ENCODE data around the gene FFAR3. TPM values are rescaled to one million over a fixed set of nuclear protein-coding genes. Genes with fewer than 3 reads are reported as not detected.

FFAR3 gene
- polyA plus RNA-seq, 1 donor from 2014 or later, result not detected

DNA sequence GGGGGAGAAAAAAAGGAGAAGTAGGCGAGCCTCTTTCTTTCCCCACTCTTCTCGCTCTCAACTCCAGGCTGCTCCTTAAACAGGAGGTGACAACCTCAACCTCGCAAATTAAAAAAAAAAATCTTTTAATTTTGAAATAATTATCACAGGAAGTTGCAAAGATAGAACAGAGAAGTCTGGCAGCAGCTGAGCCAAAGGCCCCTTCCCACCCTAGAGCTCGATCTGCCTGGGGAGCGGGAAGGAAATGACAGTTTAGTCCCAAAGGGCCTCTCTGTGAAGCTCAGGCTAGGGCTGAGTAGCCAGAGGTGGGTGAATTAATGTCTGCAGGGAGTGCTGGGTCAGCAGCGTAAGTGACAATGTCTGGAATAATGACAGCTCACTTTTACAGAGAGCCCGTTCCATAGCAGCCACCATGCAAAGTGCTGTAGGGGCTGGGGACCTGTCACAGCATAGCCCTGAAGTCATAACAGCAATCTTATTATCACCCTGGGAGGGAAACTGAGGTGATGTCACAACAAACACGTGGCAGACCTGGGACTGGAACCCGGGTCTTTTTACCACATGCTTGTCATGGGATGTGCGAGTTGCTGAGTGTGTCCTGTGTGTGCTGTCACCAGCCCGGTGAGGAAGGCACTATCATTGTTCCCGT lies 38.1 kb upstream of the FFAR3 start:
- H3K4me1 Mint-ChIP-seq, result peaks cover 52 to 61% (median 58%) of the 10 kb centered on the region in 3 donors
- no peaks in the 10 kb centered on the region for H3K9me3 Mint-ChIP-seq
- peak overlapping the region; percentile 71 to 92 (median 80) for H3K4me3 Mint-ChIP-seq
- no peaks in the 10 kb centered on the region for H3K27me3 Mint-ChIP-seq
- peak overlapping the region; percentile 75 to 95 (median 76) for H3K27ac Mint-ChIP-seq
- H3K36me3 Mint-ChIP-seq, result no peaks in the 10 kb centered on the region

DNA sequence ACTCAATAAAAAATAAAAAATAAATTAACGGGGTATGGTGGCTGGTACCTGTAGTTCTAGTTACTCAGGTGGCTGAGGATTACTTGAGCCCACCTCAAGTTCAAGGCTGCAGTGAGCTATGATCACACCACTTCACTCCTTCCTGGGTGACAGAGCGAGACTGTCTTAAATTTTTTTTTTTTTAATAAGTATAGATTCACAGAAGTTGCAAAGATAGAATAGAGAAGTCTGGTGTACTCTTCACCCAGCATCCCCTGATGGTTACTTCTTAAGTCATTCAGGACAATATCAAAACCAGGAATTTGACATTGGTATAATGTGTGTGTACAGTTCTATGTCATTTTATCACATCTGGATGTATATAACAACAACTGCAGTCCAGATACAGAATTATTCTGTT lies 37.0 kb upstream of the FFAR3 start:
- Mint-ChIP-seq H3K4me3 (peak overlapping the region in 3 of 4 donors; percentile 55 to 73 (median 73)), H3K4me1 (peaks cover 48 to 66% (median 59%) of the 10 kb centered on the region in 3 donors), H3K27me3 (no peaks in the 10 kb centered on the region), H3K36me3 (no peaks in the 10 kb centered on the region), H3K27ac (peak overlapping the region in 2 of 3 donors; percentile 75 to 95), H3K9me3 (no peaks in the 10 kb centered on the region)

DNA sequence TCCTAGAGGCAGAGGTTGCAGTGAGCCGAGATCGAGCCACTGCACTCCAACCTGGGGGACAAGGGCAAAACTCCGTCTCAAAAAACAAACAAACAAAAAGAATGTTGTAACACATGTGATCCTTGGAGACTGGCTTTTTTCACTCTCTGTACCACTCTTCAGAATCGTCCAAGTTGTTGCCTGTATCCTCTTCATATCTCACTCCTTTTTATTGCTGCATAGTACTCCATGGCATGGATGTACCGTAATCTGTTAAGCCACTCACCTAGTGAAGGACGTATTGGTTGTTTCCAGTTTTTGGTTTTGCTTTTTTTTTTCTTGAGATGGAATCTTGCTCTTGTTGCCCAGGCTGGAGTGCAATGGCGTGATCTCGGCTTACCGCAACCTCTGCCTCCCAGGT lies 36.2 kb upstream of the FFAR3 start:
- Mint-ChIP-seq H3K4me1 (peaks cover 43 to 62% (median 59%) of the 10 kb centered on the region in 3 donors), H3K27me3 (no peaks in the 10 kb centered on the region), H3K27ac (peak overlapping the region in 1 of 3 donors; percentile 95), H3K36me3 (no peaks in the 10 kb centered on the region), H3K4me3 (peak overlapping the region in 2 of 4 donors; percentile 73 to 82), H3K9me3 (no peaks in the 10 kb centered on the region)

DNA sequence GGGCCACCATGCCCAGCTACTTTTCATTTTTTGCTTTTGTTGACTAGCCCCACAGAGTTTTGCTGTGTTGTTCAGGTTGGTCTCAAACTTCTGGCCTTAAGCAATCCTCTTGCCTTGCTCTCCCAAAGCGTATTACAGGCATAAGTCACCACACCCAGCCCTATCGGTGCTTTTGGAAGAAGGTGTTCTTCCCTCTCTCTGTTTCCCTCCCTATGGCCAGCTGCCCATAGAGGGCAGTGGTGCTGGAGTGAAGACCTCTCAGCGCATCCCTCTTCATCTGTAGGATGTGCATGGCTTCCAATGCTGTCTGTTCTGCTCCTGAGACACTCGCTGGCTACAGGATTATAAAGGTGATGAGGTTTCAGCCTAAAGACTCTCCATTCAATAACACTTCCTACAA lies 30.6 kb upstream of the FFAR3 start:
- peak overlapping the region in 2 of 3 donors; percentile 37 to 59 for H3K27ac Mint-ChIP-seq
- no peaks in the 10 kb centered on the region for H3K27me3 Mint-ChIP-seq
- no peaks in the 10 kb centered on the region for H3K9me3 Mint-ChIP-seq
- H3K4me1 Mint-ChIP-seq, result peaks cover 18 to 51% (median 31%) of the 10 kb centered on the region in 3 donors
- peaks cover 2% of the 10 kb centered on the region for H3K36me3 Mint-ChIP-seq
- peak overlapping the region; percentile 16 to 98 (median 61) for H3K4me3 Mint-ChIP-seq

DNA sequence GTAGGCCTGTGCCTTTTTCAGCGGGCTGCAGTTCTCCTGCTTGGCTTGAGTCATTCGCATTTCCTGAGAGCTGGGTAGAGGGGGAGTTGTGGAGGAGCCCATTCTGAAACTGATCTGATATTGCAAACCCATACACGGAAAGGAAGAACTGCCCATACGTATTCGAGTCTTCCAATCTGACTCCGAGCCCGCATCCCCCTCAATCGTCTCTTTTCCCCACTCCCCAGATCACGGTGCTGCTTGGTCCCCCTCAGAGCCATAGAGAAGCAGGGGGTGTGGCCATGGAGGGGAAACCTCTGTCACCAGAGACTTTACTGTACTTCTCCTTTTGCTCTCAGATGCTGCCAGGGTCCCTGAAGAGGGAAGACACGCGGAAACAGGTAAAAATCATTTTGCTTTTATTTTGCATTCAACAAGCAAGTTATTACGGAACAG lies 29.4 kb upstream of the FFAR3 start, which contains the start of gene CD22:
Gene CD22 (plus strand): TSS at position 337 of the 435 bp plus-strand sequence. CDS start 2,854 bp downstream, outside the sequence.
- H3K4me1 Mint-ChIP-seq, result peaks cover 21 to 56% (median 36%) of the 10 kb centered on the region in 3 donors
- peak within 1 kb of the TSS; percentile 60 to 98 (median 85) for H3K27ac Mint-ChIP-seq
- H3K36me3 Mint-ChIP-seq, result peaks cover 3% of the 10 kb centered on the region

DNA sequence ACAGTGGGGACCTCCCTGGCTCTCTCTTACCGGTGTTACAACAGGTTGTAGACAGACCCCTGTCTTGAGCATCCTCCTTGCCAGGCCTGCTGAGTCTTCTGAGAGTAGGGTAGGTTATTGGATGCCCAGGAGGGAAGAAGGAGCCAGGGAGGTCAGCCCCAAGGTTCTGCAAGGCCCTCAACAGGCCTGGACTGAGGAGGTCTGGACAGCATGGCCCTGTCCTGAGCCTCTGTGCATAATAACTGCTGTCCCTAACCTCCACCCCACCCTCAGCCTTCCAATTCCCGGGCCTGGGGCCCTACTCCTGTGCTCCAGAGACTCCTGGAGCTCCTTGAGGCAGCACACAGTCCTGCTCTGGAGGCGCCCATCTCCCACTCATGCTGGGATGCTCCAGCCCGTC lies 28.9 kb upstream of the FFAR3 start:
- Mint-ChIP-seq H3K9me3 (no peaks in the 10 kb centered on the region), H3K36me3 (peaks cover 6% of the 10 kb centered on the region), H3K27ac (peak overlapping the region; percentile 60 to 98 (median 85)), H3K4me1 (peaks cover 24 to 57% (median 39%) of the 10 kb centered on the region in 3 donors), H3K27me3 (no peaks in the 10 kb centered on the region), H3K4me3 (peak overlapping the region; percentile 88 to 98 (median 95))

More for the DNA sequence above, 29.4 kb upstream of the FFAR3 start, which contains the start of gene CD22:
- Mint-ChIP-seq H3K27me3 (no peaks in the 10 kb centered on the region), H3K9me3 (no peaks in the 10 kb centered on the region), H3K4me3 (peak within 1 kb of the TSS; percentile 88 to 98 (median 95))

DNA sequence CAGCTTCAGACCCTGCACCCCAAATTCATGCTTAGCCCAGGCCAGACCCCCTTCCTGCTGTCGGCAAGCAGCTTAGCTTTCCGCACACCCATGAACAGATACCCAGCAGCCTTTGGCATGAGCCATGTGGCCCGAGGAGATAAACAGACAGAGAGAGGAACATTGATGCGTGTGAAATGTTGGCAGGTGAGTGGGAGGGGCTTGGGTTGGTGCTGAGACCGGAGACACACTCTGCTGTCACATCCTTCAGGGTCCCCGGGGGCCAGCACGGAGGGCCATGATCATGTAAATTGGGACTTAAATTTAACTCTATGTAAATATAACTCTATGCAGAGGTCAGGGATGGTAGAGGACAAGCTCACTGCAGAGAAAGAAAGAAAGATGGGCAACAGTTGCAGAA lies 27.8 kb upstream of the FFAR3 start:
- Mint-ChIP-seq H3K27me3 (no peaks in the 10 kb centered on the region), H3K4me3 (peak overlapping the region; percentile 88 to 98 (median 95)), H3K27ac (peak overlapping the region; percentile 60 to 98 (median 85)), H3K9me3 (no peaks in the 10 kb centered on the region), H3K36me3 (peaks cover 6% of the 10 kb centered on the region), H3K4me1 (peaks cover 24 to 56% (median 38%) of the 10 kb centered on the region in 3 donors)

DNA sequence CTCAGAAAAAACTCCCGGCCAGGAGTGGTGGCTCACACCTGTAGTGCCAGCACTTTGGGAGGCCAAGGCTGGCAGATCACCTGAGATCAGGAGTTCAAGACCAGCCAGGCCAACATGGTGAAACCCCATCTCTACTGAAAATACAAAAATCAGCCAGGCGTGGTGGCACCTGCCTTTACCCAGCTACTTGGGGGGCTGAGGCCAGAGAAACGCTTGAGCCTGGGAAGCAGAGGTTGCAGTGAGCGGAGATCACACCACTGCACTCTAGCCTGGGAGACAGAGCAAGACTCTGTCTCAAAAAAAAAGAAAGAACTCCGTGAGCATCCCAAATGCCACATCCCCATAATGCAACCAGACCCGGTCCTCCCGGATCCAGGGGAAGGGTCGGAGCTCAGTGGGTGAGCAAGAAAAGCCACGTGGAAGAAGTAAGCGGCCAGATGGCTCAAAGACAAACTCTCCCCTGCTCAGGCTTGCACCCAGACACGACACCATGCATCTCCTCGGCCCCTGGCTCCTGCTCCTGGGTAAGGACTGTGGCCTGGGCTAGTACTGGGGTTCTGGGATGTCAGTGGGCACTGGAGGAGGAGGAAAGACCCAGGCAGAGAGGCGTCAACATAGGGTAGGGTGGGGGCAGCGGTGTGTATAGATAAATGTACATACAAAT lies 26.6 kb upstream of the FFAR3 start:
- Mint-ChIP-seq H3K36me3 (peaks cover 6% of the 10 kb centered on the region), H3K9me3 (no peaks in the 10 kb centered on the region), H3K4me3 (peak overlapping the region; percentile 88 to 98 (median 95)), H3K27ac (peak overlapping the region; percentile 60 to 98 (median 85)), H3K4me1 (peaks cover 29 to 60% (median 50%) of the 10 kb centered on the region in 3 donors), H3K27me3 (no peaks in the 10 kb centered on the region)

DNA sequence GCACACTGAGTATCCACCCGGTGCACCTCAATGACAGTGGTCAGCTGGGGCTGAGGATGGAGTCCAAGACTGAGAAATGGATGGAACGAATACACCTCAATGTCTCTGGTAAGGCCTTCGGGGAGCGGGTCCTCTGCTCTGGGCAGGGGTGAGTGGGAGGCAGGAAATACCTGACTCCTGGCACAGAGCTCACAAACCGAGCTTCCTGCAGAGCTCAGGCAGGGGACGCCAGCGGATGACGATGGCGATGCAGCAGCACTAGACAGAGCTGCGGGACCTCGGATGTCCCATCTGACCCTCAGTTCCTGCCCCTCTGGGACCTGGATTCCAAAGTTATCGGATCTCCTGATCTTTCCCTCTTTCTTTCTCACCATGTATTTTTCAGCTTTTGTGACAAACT lies 25.4 kb upstream of the FFAR3 start:
- H3K4me3 Mint-ChIP-seq, result peak overlapping the region; percentile 84 to 98 (median 92)
- no peaks in the 10 kb centered on the region for H3K9me3 Mint-ChIP-seq
- peaks cover 39 to 66% (median 56%) of the 10 kb centered on the region in 3 donors for H3K4me1 Mint-ChIP-seq
- H3K27me3 Mint-ChIP-seq, result no peaks in the 10 kb centered on the region
- peaks cover 12% of the 10 kb centered on the region for H3K36me3 Mint-ChIP-seq
- H3K27ac Mint-ChIP-seq, result peak overlapping the region in 2 of 3 donors; percentile 39 to 85

DNA sequence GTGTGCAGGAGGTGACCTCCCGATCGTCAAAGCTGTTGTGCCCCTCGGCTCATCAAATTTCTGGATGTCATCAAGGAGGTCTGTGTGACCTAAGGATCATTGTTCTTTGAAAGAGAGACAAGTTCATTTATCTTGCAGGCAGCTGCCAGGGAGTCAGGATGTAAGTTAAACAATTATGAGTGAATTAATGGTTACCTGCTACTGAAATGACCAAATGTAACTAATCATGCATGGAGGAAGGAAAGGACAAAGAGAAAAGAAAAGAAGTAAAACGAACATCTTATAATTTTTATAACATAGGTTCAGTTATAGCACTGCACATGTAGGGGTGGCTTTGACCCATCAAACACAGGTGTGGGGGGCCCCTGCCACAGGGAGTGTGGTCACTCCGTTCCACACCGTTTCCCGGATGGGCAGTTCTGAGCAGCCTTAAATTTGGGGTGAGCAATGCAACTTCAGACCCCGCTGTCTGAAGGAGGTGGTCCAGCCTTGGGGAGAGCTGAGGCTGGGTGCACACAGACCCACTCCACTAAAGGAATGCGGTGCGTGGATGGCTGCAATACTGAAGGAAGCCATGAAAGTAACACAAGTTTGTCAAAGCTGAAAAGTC lies 24.0 kb upstream of the FFAR3 start:
- Mint-ChIP-seq H3K27me3 (no peaks in the 10 kb centered on the region), H3K9me3 (no peaks in the 10 kb centered on the region), H3K4me1 (peaks cover 34 to 59% (median 49%) of the 10 kb centered on the region in 3 donors), H3K4me3 (peak overlapping the region; percentile 84 to 98 (median 92)), H3K36me3 (peaks cover 13% of the 10 kb centered on the region), H3K27ac (peak overlapping the region in 2 of 3 donors; percentile 85 to 93)

DNA sequence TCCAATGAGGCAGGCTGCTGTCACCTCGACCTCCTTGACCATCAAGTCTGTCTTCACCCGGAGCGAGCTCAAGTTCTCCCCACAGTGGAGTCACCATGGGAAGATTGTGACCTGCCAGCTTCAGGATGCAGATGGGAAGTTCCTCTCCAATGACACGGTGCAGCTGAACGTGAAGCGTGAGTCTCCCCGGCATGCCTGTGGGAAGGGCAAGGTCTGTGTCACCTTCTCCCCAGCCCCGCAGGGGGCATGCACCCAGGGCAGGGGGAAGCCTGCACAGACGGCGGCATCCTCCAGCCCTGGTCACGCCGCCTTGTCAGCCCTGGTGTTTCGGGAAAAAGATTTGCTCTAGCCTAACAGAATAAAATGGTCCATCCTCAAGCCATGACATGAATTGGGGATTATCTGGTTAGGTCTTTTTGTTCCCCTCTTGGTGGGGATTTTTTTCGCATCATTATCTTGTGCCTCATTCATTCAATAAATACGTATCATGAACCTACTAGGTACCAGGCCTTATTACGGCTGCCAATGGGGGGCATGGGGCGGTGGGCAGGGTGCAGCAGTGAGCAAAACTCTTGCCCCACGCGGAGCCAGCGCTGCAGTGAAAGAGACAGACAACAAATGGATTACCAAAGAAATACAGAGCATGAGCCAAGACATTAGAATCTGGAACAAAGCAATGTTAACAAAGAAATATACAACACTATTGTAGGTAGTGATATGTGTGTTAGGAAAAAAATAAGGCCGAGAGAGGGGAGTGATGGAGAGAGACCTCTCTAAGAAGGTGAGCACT lies 21.9 kb upstream of the FFAR3 start:
- peak overlapping the region in 3 of 4 donors; percentile 65 to 93 (median 77) for H3K4me3 Mint-ChIP-seq
- H3K27me3 Mint-ChIP-seq, result no peaks in the 10 kb centered on the region
- no peaks in the 10 kb centered on the region for H3K9me3 Mint-ChIP-seq
- H3K4me1 Mint-ChIP-seq, result peaks cover 34 to 53% (median 45%) of the 10 kb centered on the region in 3 donors
- H3K36me3 Mint-ChIP-seq, result peaks cover 11% of the 10 kb centered on the region
- H3K27ac Mint-ChIP-seq, result peak overlapping the region in 2 of 3 donors; percentile 50 to 87

DNA sequence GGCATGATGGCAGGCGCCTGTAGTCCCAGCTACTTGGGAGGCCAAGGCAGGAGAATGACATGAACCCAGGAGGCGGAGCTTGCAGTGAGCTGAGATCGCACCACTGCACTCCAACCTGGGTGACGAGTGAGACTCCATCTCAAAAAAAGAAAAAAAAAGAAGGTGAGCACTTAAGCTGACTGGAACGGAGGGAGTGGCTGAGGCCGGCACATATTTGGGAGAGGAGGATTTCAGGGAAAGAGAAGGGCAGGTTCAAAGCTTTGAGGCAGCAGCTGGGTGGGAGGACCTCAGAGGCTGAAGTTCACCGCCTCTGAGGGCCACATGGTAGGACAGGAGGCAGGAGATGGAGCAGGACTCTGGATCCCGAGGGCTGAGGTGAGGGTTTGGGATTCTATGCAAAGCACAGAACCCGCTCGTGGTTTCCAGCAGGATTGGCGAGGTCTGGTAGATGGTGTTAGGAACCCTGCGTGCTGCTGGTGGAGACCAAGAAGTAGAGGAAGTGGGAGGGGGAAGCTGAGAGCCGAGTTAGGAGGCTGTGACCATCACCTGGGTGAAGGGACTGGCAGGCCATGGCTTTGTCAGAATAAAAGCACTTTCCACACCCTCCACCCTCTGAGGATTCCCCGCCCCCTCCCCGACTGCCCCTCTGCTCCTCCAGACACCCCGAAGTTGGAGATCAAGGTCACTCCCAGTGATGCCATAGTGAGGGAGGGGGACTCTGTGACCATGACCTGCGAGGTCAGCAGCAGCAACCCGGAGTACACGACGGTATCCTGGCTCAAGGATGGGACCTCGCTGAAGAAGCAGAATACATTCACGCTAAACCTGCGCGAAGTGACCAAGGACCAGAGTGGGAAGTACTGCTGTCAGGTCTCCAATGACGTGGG lies 20.9 kb upstream of the FFAR3 start:
- peak overlapping the region; percentile 3 to 87 (median 83) for H3K27ac Mint-ChIP-seq
- no peaks in the 10 kb centered on the region for H3K9me3 Mint-ChIP-seq
- peaks cover 34 to 51% (median 48%) of the 10 kb centered on the region in 3 donors for H3K4me1 Mint-ChIP-seq
- H3K36me3 Mint-ChIP-seq, result peaks cover 11% of the 10 kb centered on the region
- no peaks in the 10 kb centered on the region for H3K27me3 Mint-ChIP-seq
- H3K4me3 Mint-ChIP-seq, result peak overlapping the region; percentile 36 to 93 (median 66)

DNA sequence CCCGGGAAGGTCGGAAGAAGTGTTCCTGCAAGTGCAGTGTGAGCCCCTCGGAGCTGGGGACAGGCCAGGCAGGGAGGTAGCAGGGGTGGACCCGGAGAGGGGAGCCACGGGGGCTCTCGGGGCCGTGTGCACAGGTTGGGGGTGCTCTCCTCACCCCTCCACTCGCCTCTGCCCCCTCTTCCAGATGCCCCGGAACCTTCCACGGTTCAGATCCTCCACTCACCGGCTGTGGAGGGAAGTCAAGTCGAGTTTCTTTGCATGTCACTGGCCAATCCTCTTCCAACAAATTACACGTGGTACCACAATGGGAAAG lies 20.3 kb upstream of the FFAR3 start:
- Mint-ChIP-seq H3K27me3 (no peaks in the 10 kb centered on the region), H3K27ac (peak overlapping the region in 1 of 3 donors; percentile 87), H3K9me3 (no peaks in the 10 kb centered on the region), H3K4me1 (peaks cover 33 to 47% (median 46%) of the 10 kb centered on the region in 3 donors), H3K36me3 (peaks cover 12% of the 10 kb centered on the region), H3K4me3 (peak overlapping the region in 2 of 4 donors; percentile 72 to 77)

Measured in IgD-negative memory B cell (primary cell).